Measurements from ENCODE around the gene SEC22C. TPM values are rescaled to one million over a fixed set of nuclear protein-coding genes. Genes with fewer than 3 reads are reported as not detected.

The SEC22C gene
- total and polyA plus RNA-seq, 2 donors (not counting 1 experiment from before 2014, with no cell fraction given), result 50.8 to 86.0 TPM

DNA sequence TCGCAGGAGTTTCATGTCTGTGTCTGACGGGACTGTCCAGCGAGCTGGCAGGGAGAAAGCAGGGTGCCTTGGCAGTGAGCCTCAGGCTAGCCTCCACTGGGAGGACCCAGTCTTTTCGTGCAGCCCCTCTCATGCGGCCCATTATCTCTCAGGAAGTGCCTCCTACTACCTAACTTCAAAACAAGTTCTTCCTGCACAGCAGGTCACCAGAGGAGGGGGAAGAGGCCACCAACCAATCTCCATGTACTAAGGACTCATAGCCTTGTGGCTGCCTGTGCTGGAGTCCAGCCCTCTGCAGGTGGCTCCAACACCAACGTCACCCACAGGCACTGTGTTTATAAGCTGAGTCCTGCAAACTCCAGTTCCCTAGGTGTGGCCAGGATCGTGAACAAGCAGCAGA lies 74.5 kb downstream of the SEC22C start:
- H3K9ac ChIP-seq (ENCODE audit: insufficient read depth, low read length), result no peak overlapping the region
- no peak overlapping the region for H3K4me2 ChIP-seq (ENCODE audit: extremely low read depth, insufficient read depth, low read length)
- H3K9me3 ChIP-seq (ENCODE audit: control insufficient read depth, insufficient read depth, low read depth, low read length), result no peaks in the 10 kb centered on the region
- no peak overlapping the region for H3K4me3 ChIP-seq (replicated peaks in 1 of 4; ENCODE audit: control extremely low read depth in 1 of 4, insufficient read depth in 1 of 4, low read depth in 3 of 4, low read length in 4 of 4)
- no peak overlapping the region for H3K27ac ChIP-seq (ENCODE audit: insufficient read depth, low read length)
- no peak overlapping the region for H2AFZ ChIP-seq (ENCODE audit: low read length)
- H3K4me1 ChIP-seq (ENCODE audit: control insufficient read depth, extremely low read depth, insufficient read depth, low read length), result no peaks in the 10 kb centered on the region
- no peaks in the 10 kb centered on the region for H4K20me1 ChIP-seq (ENCODE audit: control insufficient read depth, extremely low read depth, insufficient read depth, low read length)
- DNase-seq (ENCODE audit: low read depth in 2 of 2), result no peak
- TF ChIP-seq EZH2 (IDR thresholded peaks at IDR 0.05; ENCODE audit: low read length, missing control alignments) (no peak), CTCF (conservative IDR thresholded peaks at IDR 0.05 in 1 of 2, IDR thresholded peaks at IDR 0.05 in 1 of 2; ENCODE audit: low read depth in 1 of 2, low read length in 2 of 2) (no peak)
- H3K36me3 ChIP-seq (ENCODE audit: control insufficient read depth, insufficient read depth, low read length), result no peaks in the 10 kb centered on the region
- peaks cover 30% of the 10 kb centered on the region for H3K27me3 ChIP-seq (ENCODE audit: control insufficient read depth, insufficient read depth, low read length)
- H3K79me2 ChIP-seq (ENCODE audit: control insufficient read depth, insufficient read depth, low read length), result no peaks in the 10 kb centered on the region

DNA sequence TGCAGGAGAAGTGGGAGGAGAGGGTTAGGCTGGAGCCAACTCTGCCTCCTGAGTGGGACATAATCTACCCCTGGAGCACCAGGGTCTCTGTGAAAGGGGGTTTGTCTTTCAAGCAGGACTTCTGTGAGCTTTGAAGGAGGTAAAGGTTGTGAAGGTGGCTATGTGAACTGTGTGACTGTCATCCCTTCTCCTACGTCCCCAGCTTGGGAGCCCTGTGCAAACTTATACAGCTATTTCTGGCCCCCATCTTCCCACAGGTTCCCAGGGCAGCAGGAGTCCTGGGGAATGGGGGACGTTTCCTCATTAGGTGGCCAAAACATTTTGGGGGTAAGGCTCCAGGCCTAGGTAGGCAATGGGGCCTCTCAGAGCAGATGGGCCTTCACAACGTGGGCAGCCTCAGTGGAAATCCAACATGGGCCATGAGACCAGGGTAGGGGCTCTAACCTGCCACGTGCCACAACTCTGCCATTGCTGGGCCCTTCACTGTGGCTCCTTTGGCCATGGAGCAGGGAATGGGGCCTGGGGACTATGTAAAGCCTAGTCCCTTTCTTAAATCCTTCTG lies 75.8 kb downstream of the SEC22C start:
- no peak for DNase-seq (ENCODE audit: low read depth in 2 of 2)

More for the DNA sequence above, 75.8 kb downstream of the SEC22C start:
- Histone ChIP-seq H3K36me3 (ENCODE audit: control insufficient read depth, insufficient read depth, low read length) (no peaks in the 10 kb centered on the region), H3K79me2 (ENCODE audit: control insufficient read depth, insufficient read depth, low read length) (no peaks in the 10 kb centered on the region), H3K27ac (ENCODE audit: insufficient read depth, low read length) (no peak overlapping the region), H3K4me1 (ENCODE audit: control insufficient read depth, extremely low read depth, insufficient read depth, low read length) (no peaks in the 10 kb centered on the region), H3K27me3 (ENCODE audit: control insufficient read depth, insufficient read depth, low read length) (peaks cover 44% of the 10 kb centered on the region), H3K9me3 (ENCODE audit: control insufficient read depth, insufficient read depth, low read depth, low read length) (no peaks in the 10 kb centered on the region), H3K4me2 (ENCODE audit: extremely low read depth, insufficient read depth, low read length) (no peak overlapping the region), H3K9ac (ENCODE audit: insufficient read depth, low read length) (no peak overlapping the region), H2AFZ (ENCODE audit: low read length) (no peak overlapping the region), H4K20me1 (ENCODE audit: control insufficient read depth, extremely low read depth, insufficient read depth, low read length) (no peaks in the 10 kb centered on the region), H3K4me3 (replicated peaks in 1 of 4; ENCODE audit: control extremely low read depth in 1 of 4, insufficient read depth in 1 of 4, low read depth in 3 of 4, low read length in 4 of 4) (no peak overlapping the region)
- no peak for TF ChIP-seq EZH2 (IDR thresholded peaks at IDR 0.05; ENCODE audit: low read length, missing control alignments)
- TF ChIP-seq CTCF (conservative IDR thresholded peaks at IDR 0.05 in 1 of 2, IDR thresholded peaks at IDR 0.05 in 1 of 2; ENCODE audit: low read depth in 1 of 2, low read length in 2 of 2), result no peak
